BJ (cell line): ENCODE measurements around the gene RNF220. TPM values are rescaled to one million over a fixed set of nuclear protein-coding genes. Genes with fewer than 3 reads are reported as not detected.

Experiments used
- CTCF ChIA-PET: fragments of 350-600 bp; formaldehyde crosslinking; extraction: SDS; loops from one replicate; lab custom pipeline; 2021; ENCODE audit warnings: antibody characterized with exemption, inconsistent platforms; lab: Yijun Ruan, JAX
- POLR2A ChIA-PET: fragments of 300-600 bp; sonication (Branson Sonifier 250); formaldehyde crosslinking; extraction: SDS; loops from one replicate; lab custom pipeline; 2021; ENCODE audit warnings: antibody characterized with exemption; lab: Charles Lee
- DNase-seq: peaks from one replicate; pipeline ENCODE4 v3.0.0-alpha.2; 2011; ENCODE audit warnings: low read depth
- H3K27me3 ChIP-seq: 2 replicates; pipeline ENCODE4 v1.6.0; 2011; ENCODE audit warnings: low read length; ENCODE audit not compliant: control insufficient read depth, insufficient read depth
- H3K36me3 ChIP-seq: 2 replicates; pipeline ENCODE4 v1.5.1; 2011; ENCODE audit warnings: low read length; ENCODE audit not compliant: control insufficient read depth, insufficient read depth
- H3K4me3 ChIP-seq: 2 replicates; pipeline ENCODE4 v1.5.1; 2011; ENCODE audit warnings: low read depth, mild to moderate bottlenecking, control low read depth, low read length
- CTCF ChIP-seq: IDR thresholded peaks from 2 replicates; pipeline ENCODE4 v1.5.1; 2011; ENCODE audit warnings: low read depth, mild to moderate bottlenecking, control low read depth, inconsistent platforms, low read length, moderate library complexity; ENCODE audit not compliant: insufficient read depth
- polyA plus RNA-seq: library from polyadenylated mRNA; depleted of rRNA; stranded (reverse); fragments of >200 nt; gene quantifications from 2 replicates; pipeline ENCODE4 v1.2.3, GENCODE V29; 2011

Gene RNF220
- polyA plus RNA-seq, 1 experiment, result 65.4 TPM

- Histone ChIP-seq H3K36me3 (no peaks in the 10 kb centered on the region), H3K27me3 (peaks cover 2% of the 10 kb centered on the region; the same call in 1 of the 2 replicates), H3K4me3 (no peak overlapping the region)
- CTCF ChIA-PET, result interaction anchor here (1.7 to 3.6 kb wide), 3 partner anchors 12 to 263 kb away, joined by 5 to 19 read pairs (median 11); no protein-coding TSS in a partner anchor
- DNase-seq, result peak; percentile 53
- POLR2A ChIA-PET, result interaction anchor here (0.6 kb wide), 1 partner anchor 101 kb away, joined by 3 read pairs; no protein-coding TSS in a partner anchor
- TF ChIP-seq CTCF, result no peak
Observed at GRCh38 chr1:44390277-44390676, 14.8 kb upstream of the RNF220 start.

GRCh38 chr1:44401256-44402228, 3.5 kb upstream of the RNF220 start:
- Histone ChIP-seq H3K36me3 (no peaks in the 10 kb centered on the region), H3K4me3 (no peak overlapping the region), H3K27me3 (peaks cover 25% of the 10 kb centered on the region)
- DNase-seq, result no peak
- POLR2A ChIA-PET, result no interaction called here
- CTCF ChIA-PET, result interaction anchor here (0.9 to 1.5 kb wide), 4 partner anchors 22 to 194 kb away, joined by 3 to 6 read pairs (median 4); no protein-coding TSS in a partner anchor
- no peak for TF ChIP-seq CTCF

GRCh38 chr1:44405798-44406736, 1.0 kb downstream of the RNF220 start:
- ChIA-PET CTCF (no interaction called here), POLR2A (no interaction called here)
- Histone ChIP-seq H3K27me3 (peaks cover 45% of the 10 kb centered on the region), H3K4me3 (peak overlapping the region; percentile 10), H3K36me3 (no peaks in the 10 kb centered on the region)
- no peak for TF ChIP-seq CTCF
- no peak for DNase-seq

GRCh38 chr1:44406737-44407429, 1.8 kb downstream of the RNF220 start:
- Histone ChIP-seq H3K4me3 (no peak overlapping the region), H3K36me3 (no peaks in the 10 kb centered on the region), H3K27me3 (peaks cover 52% of the 10 kb centered on the region)
- no peak for TF ChIP-seq CTCF
- no peak for DNase-seq
- ChIA-PET CTCF (no interaction called here), POLR2A (no interaction called here)
